HCT116 (cell line): ENCODE results near the gene PTGR2. TPM values are rescaled to one million over a fixed set of nuclear protein-coding genes. Genes with fewer than 3 reads are reported as not detected.

Source experiments
- ATAC-seq: fragments of 200-7000 bp; cut with Tn5 transposase; 2 replicates; pipeline ENCODE4 v1.9.1; 2020; ENCODE audit warnings: mild to moderate bottlenecking, moderate library complexity
- BruUV-seq: library from RNA; stranded (reverse); fragments of 400-500 nt; replicated peaks from 2 replicates; lab custom pipeline; 2021; lab: Mats Ljungman, UMichigan
- CTCF ChIA-PET: fragments of 300-600 bp; sonication (Branson Sonifier 250); formaldehyde crosslinking; loops from one replicate; lab custom pipeline; 2021; ENCODE audit warnings: antibody characterized with exemption; lab: Charles Lee
- POLR2A ChIA-PET: fragments of 300-600, 350-600 bp; sonication (Branson Sonifier 250); formaldehyde crosslinking; loops from one replicate; lab custom pipeline; 2021; ENCODE audit warnings: antibody characterized with exemption; lab: Charles Lee
- RAD21 ChIA-PET, 2 experiments: fragments of 300-600 bp; sonication (Branson Sonifier 250); formaldehyde crosslinking; loops; one replicate each; lab custom pipeline; 2023; ENCODE audit warnings: low total read pairs in 2 of 2; ENCODE audit not compliant: uncharacterized antibody in 2 of 2, unreplicated experiment in 2 of 2, low non-redundant PET in 1 of 2; lab: Charles Lee
- DNase-seq: peaks from one replicate; pipeline ENCODE4 v3.0.0-alpha.2; 2010; ENCODE audit warnings: low read depth, low spot score
- H2AFZ ChIP-seq: fragments of 200-600 bp; shearing (Covaris generic), sonication (generic); 2 replicates; pipeline ENCODE4 v1.6.1; 2017; ENCODE audit warnings: low read depth, mixed run types, mixed read lengths, antibody characterized with exemption, low read length; ENCODE audit not compliant: poor library complexity, severe bottlenecking
- H3K27ac ChIP-seq: 2 replicates; pipeline ENCODE4 v1.5.1; 2012; ENCODE audit warnings: low read depth, low read length
- H3K27me3 ChIP-seq: fragments of 200-600 bp; sonication (generic); 2 replicates; pipeline ENCODE4 v1.6.1; 2016; ENCODE audit warnings: mixed run types, low read length, mixed read lengths; ENCODE audit not compliant: insufficient read depth
- H3K36me3 ChIP-seq, 2 experiments: fragments of 200-500 bp in 1 of 2; fragments of 200-600 bp in 1 of 2; sonication (Bioruptor generic) in 1 of 2; sonication (generic) in 1 of 2; 2 replicates each; pipeline versions ENCODE4 v1.5.1 to v1.6.1; 2014 to 2016; ENCODE audit warnings: low read length in 2 of 2, inconsistent platforms in 1 of 2, mixed read lengths in 1 of 2, mixed run types in 1 of 2; ENCODE audit not compliant: insufficient read depth in 2 of 2, control insufficient read depth in 1 of 2
- H3K4me1 ChIP-seq, 2 experiments: fragments of 200-600 bp in 1 of 2; sonication (generic) in 1 of 2; 2 replicates each; pipeline versions ENCODE4 v1.5.1 to v1.6.1; 2012 to 2017; ENCODE audit warnings: low read length in 2 of 2, inconsistent platforms in 1 of 2, mild to moderate bottlenecking in 1 of 2, mixed read lengths in 1 of 2, mixed run types in 1 of 2, moderate library complexity in 1 of 2; ENCODE audit not compliant: insufficient read depth in 2 of 2, control insufficient read depth in 1 of 2
- H3K4me2 ChIP-seq: fragments of 200-600 bp; sonication (generic); 2 replicates; pipeline ENCODE4 v1.6.1; 2017; ENCODE audit warnings: mixed run types, low read length, mixed read lengths
- H3K4me3 ChIP-seq, 2 experiments: fragments of 200-600 bp in 1 of 2; sonication (generic) in 1 of 2; replicated peaks in 1 of 2; 2 replicates each; pipeline ENCODE4 v1.5.1; 2011 to 2016; ENCODE audit warnings: low read length in 2 of 2, control low read depth in 1 of 2, low read depth in 1 of 2, mild to moderate bottlenecking in 1 of 2, mixed read lengths in 1 of 2, mixed run types in 1 of 2
- H3K79me2 ChIP-seq: fragments of 200-600 bp; sonication (generic); 2 replicates; pipeline ENCODE4 v1.6.1; 2017; ENCODE audit warnings: mild to moderate bottlenecking, mixed run types, low read length, moderate library complexity, mixed read lengths; ENCODE audit not compliant: insufficient read depth
- H3K9ac ChIP-seq: fragments of 200-600 bp; sonication (generic); 2 replicates; pipeline ENCODE4 v1.6.1; 2016; ENCODE audit warnings: low read length, mixed read lengths
- H3K9me2 ChIP-seq: fragments of 200-600 bp; sonication (generic), shearing (Covaris generic); 2 replicates; pipeline ENCODE4 v1.6.1; 2017; ENCODE audit warnings: mixed run types, mild to moderate bottlenecking, moderate library complexity; ENCODE audit not compliant: insufficient read depth
- H3K9me3 ChIP-seq, 2 experiments: fragments of 200-500 bp in 1 of 2; fragments of 200-600 bp in 1 of 2; sonication (Bioruptor generic) in 1 of 2; sonication (generic) in 1 of 2; 2 replicates each; pipeline ENCODE4 v1.6.1; 2014 to 2017; ENCODE audit warnings: low read length in 2 of 2, mixed read lengths in 2 of 2, inconsistent platforms in 1 of 2, low read depth in 1 of 2, mild to moderate bottlenecking in 1 of 2, mixed run types in 1 of 2, moderate library complexity in 1 of 2; ENCODE audit not compliant: control insufficient read depth in 1 of 2, insufficient read depth in 1 of 2
- H4K20me1 ChIP-seq: fragments of 200-600 bp; sonication (generic), shearing (Covaris generic); 2 replicates; pipeline ENCODE4 v1.6.1; 2017; ENCODE audit warnings: mixed run types, mild to moderate bottlenecking, moderate library complexity; ENCODE audit not compliant: insufficient read depth
- ATF3 ChIP-seq: IDR thresholded peaks from 2 replicates; pipeline ENCODE4 v1.6.1; 2012
- CBX3 ChIP-seq: IDR thresholded peaks from 2 replicates; pipeline ENCODE4 v1.6.1; 2012; ENCODE audit warnings: low read depth
- EZH2phosphoT487 ChIP-seq: fragments of 200-600 bp; IDR thresholded peaks from 2 replicates; pipeline ENCODE4 v1.6.1; 2018; ENCODE audit warnings: antibody characterized with exemption, borderline replicate concordance
- JUND ChIP-seq: IDR thresholded peaks from 2 replicates; pipeline ENCODE4 v1.6.1; 2012
- POLR2AphosphoS5 ChIP-seq: IDR thresholded peaks from 2 replicates; pipeline ENCODE4 v1.6.1; 2011; ENCODE audit warnings: mild to moderate bottlenecking, low read depth, low read length, moderate library complexity
- TCF7L2 ChIP-seq: IDR thresholded peaks from 2 replicates; pipeline ENCODE4 v1.7.0; 2011; ENCODE audit warnings: borderline replicate concordance, inconsistent platforms; ENCODE audit not compliant: insufficient read depth, insufficient read length; ENCODE audit errors: extremely low read depth
- ZFX ChIP-seq: fragments of 450-650 bp; IDR thresholded peaks from 2 replicates; pipeline ENCODE4 v1.6.1; 2017
- intact Hi-C: fragments of 100-400 bp; cut with micrococcal nuclease; formaldehyde crosslinking; loops from 2 replicates; pipeline ENCODE4 v1.10.0; 2022
- total RNA-seq: library from RNA; stranded (reverse); gene quantifications from one replicate; pipeline ENCODE4 v1.2.1, GENCODE V29; 2021; ENCODE audit not compliant: unreplicated experiment
- TF ChIP-seq, protein P1 (sequence below): IDR thresholded peaks from 2 replicates; pipeline ENCODE4 v1.6.1; 2012; ENCODE audit warnings: low read depth
- TF ChIP-seq, protein P2 (sequence below): IDR thresholded peaks from 2 replicates; pipeline ENCODE4 v1.6.1; 2011; ENCODE audit warnings: mild to moderate bottlenecking, low read length, moderate library complexity; ENCODE audit not compliant: insufficient replicate concordance; ENCODE audit errors: extremely low read depth

Gene PTGR2
- total RNA-seq, 1 experiment from 2014 or later: 22.1 TPM

DNA sequence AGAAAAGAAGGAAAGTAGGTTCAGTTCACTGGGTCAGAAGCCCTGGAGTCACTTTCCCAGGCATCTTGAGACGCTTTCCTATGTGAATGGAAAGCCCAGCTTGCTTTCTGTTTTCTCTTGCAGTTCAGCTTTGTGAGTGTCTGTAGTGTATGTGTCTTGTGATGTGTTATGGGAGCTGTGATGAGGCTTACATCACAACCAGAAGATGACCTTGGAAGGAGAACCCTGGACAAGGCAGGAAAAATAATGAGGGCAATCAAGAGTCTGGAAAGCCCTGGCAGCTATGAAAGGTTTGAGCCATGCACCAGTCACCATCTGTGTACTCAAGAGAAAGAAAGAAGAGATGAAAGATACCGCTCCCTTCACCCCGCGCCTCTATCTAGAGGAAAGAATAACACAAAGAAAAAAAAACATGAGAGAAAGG is 35.2 kb upstream of the PTGR2 start:
- Histone ChIP-seq H2AFZ (no peak overlapping the region), H3K27me3 (no peaks in the 10 kb centered on the region), H3K4me3 (no peak overlapping the region), H3K4me1 (no peaks in the 10 kb centered on the region), H3K9me2 (no peaks in the 10 kb centered on the region), H3K9me3 (no peaks in the 10 kb centered on the region), H3K4me2 (no peak overlapping the region), H3K9ac (no peak overlapping the region), H3K27ac (no peak overlapping the region), H4K20me1 (no peaks in the 10 kb centered on the region), H3K79me2 (no peaks in the 10 kb centered on the region), H3K36me3 (no peaks in the 10 kb centered on the region)
- RAD21 ChIA-PET: no interaction called here
- ATAC-seq: no peak
- intact Hi-C loops: no loop called here
- POLR2A ChIA-PET: interaction anchor here (1.1 kb wide), 1 partner anchor 20 kb away, joined by 3 read pairs; no protein-coding TSS in a partner anchor
- CTCF ChIA-PET: no interaction called here
- TF ChIP-seq, protein P1, sequence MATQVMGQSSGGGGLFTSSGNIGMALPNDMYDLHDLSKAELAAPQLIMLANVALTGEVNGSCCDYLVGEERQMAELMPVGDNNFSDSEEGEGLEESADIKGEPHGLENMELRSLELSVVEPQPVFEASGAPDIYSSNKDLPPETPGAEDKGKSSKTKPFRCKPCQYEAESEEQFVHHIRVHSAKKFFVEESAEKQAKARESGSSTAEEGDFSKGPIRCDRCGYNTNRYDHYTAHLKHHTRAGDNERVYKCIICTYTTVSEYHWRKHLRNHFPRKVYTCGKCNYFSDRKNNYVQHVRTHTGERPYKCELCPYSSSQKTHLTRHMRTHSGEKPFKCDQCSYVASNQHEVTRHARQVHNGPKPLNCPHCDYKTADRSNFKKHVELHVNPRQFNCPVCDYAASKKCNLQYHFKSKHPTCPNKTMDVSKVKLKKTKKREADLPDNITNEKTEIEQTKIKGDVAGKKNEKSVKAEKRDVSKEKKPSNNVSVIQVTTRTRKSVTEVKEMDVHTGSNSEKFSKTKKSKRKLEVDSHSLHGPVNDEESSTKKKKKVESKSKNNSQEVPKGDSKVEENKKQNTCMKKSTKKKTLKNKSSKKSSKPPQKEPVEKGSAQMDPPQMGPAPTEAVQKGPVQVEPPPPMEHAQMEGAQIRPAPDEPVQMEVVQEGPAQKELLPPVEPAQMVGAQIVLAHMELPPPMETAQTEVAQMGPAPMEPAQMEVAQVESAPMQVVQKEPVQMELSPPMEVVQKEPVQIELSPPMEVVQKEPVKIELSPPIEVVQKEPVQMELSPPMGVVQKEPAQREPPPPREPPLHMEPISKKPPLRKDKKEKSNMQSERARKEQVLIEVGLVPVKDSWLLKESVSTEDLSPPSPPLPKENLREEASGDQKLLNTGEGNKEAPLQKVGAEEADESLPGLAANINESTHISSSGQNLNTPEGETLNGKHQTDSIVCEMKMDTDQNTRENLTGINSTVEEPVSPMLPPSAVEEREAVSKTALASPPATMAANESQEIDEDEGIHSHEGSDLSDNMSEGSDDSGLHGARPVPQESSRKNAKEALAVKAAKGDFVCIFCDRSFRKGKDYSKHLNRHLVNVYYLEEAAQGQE: no peak
- TF ChIP-seq ATF3 (no peak), EZH2phosphoT487 (no peak), POLR2AphosphoS5 (no peak), CBX3 (no peak), ZFX (no peak), TCF7L2 (no peak), JUND (no peak)
- TF ChIP-seq, protein P2, sequence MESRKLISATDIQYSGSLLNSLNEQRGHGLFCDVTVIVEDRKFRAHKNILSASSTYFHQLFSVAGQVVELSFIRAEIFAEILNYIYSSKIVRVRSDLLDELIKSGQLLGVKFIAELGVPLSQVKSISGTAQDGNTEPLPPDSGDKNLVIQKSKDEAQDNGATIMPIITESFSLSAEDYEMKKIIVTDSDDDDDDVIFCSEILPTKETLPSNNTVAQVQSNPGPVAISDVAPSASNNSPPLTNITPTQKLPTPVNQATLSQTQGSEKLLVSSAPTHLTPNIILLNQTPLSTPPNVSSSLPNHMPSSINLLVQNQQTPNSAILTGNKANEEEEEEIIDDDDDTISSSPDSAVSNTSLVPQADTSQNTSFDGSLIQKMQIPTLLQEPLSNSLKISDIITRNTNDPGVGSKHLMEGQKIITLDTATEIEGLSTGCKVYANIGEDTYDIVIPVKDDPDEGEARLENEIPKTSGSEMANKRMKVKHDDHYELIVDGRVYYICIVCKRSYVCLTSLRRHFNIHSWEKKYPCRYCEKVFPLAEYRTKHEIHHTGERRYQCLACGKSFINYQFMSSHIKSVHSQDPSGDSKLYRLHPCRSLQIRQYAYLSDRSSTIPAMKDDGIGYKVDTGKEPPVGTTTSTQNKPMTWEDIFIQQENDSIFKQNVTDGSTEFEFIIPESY: no peak
- DNase-seq: no peak
- BruUV-seq: no TSS peak
